HG03175 (cell line): Measurements from ENCODE around the gene POLA2.

Source experiments
- ATAC-seq: cut with Tn5 transposase; IDR thresholded peaks from one replicate; pipeline ENCODE4 v1.9.1; 2021; ENCODE audit warnings: mild to moderate bottlenecking, moderate library complexity; ENCODE audit not compliant: unreplicated experiment

The POLA2 gene

GRCh38 chr11:65305501-65306268 is 43.9 kb downstream of the POLA2 start:
- ATAC-seq: no peak

GRCh38 chr11:65307298-65308229 is 45.8 kb downstream of the POLA2 start:
- no peak for ATAC-seq

- ATAC-seq: no peak
Measured at GRCh38 chr11:65308281-65308891, 46.6 kb downstream of the POLA2 start.

GRCh38 chr11:65309006-65309405 is 47.2 kb downstream of the POLA2 start:
- no peak for ATAC-seq

- ATAC-seq: no peak
Measured at GRCh38 chr11:65310215-65310614, 48.5 kb downstream of the POLA2 start.

- no peak for ATAC-seq
Measured at GRCh38 chr11:65310736-65311135, 49.0 kb downstream of the POLA2 start.

- no peak for ATAC-seq
Measured at GRCh38 chr11:65311170-65311678, 49.5 kb downstream of the POLA2 start.

GRCh38 chr11:65314501-65315203 is 52.9 kb downstream of the POLA2 start, which contains the start of gene CDC42EP2:
CDC42EP2 (plus strand) TSS chr11:65314866; CDS start chr11:65320899, 6,033 bp downstream.
- peak; percentile 75 for ATAC-seq

- ATAC-seq: peak; percentile 47
Measured at GRCh38 chr11:65315204-65315865, 53.6 kb downstream of the POLA2 start.

GRCh38 chr11:65315866-65316226 is 54.1 kb downstream of the POLA2 start:
- no peak for ATAC-seq

GRCh38 chr11:65316227-65317024 is 54.7 kb downstream of the POLA2 start:
- no peak for ATAC-seq

GRCh38 chr11:65317025-65317786 is 55.4 kb downstream of the POLA2 start:
- no peak for ATAC-seq

- ATAC-seq: no peak
Measured at GRCh38 chr11:65320386-65321075, 58.8 kb downstream of the POLA2 start.

- no peak for ATAC-seq
Measured at GRCh38 chr11:65321076-65321475, 59.3 kb downstream of the POLA2 start.

GRCh38 chr11:65321828-65322485 is 60.2 kb downstream of the POLA2 start:
- ATAC-seq: no peak

- no peak for ATAC-seq
Measured at GRCh38 chr11:65323813-65324212, 62.1 kb downstream of the POLA2 start.

- ATAC-seq: no peak
Measured at GRCh38 chr11:65325435-65325834, 63.7 kb downstream of the POLA2 start.
